Measurements from ENCODE around the gene ACVR1. TPM values are rescaled to one million over a fixed set of nuclear protein-coding genes. Genes with fewer than 3 reads are reported as not detected.

ACVR1 gene
- total and polyA plus RNA-seq, 2 experiments from 2014 or later: 8.9 to 21.5 TPM

DNA sequence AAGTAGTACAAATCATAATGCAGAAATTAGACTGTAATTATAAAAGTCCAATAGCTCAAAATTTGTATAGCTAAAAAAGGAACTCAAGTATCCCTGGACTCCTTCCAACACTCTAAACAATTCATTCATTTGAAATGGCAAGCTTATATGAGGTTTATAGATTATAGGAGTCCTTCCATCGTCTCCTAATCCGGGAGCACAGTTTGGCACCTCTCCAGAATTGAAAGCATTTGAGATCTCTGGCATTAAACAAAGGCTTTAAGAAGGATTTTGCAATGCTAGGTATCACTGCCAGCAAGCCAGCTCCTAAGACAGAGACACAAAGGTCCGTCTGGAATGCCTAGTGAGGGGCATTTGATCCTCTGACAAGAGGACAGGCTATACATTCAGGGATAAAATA is 90.9 kb downstream of the ACVR1 start:
- Mint-ChIP-seq H3K9me3 (no peaks in the 10 kb centered on the region), H3K36me3 (ENCODE audit: low read depth) (peaks cover 4% of the 10 kb centered on the region; the same call in 1 of the 3 replicates), H3K4me1 (peaks cover 55% of the 10 kb centered on the region), H3K4me3 (no peak overlapping the region), H3K27ac (no peak overlapping the region), H3K27me3 (ENCODE audit: insufficient read depth, low read depth, poor library complexity) (no peaks in the 10 kb centered on the region)
- Histone ChIP-seq H3K9me2 (ENCODE audit: insufficient read depth) (peaks cover 4% of the 10 kb centered on the region; the same call in 1 of the 2 replicates), H3K27me3 (ENCODE audit: insufficient read depth) (no peaks in the 10 kb centered on the region), H3F3A (replicated peaks; ENCODE audit: low read depth) (no peaks in the 10 kb centered on the region), H4K20me1 (replicated peaks; ENCODE audit: insufficient read depth) (no peaks in the 10 kb centered on the region; the same call in 1 of the 2 replicates), H2AFZ (no peak overlapping the region), H3K4me2 (peak overlapping the region; percentile 58; the same call in 1 of the 2 replicates), H3K4me3 (no peak overlapping the region), H3K36me3 (ENCODE audit: insufficient read depth) (no peaks in the 10 kb centered on the region), H3K4me1 (ENCODE audit: insufficient read depth) (peaks cover 54% of the 10 kb centered on the region), H3K79me2 (replicated peaks; ENCODE audit: insufficient read depth) (no peaks in the 10 kb centered on the region; the same call in 1 of the 2 replicates), H3K27ac (ENCODE audit: low read depth) (peak overlapping the region; percentile 57; the same call in 1 of the 2 replicates)
- ATAC-seq (no peak), DNase-seq (ENCODE audit: low spot score) (no peak)
- TF ChIP-seq ZNF114 (CRISPR knock-in tag; IDR thresholded peaks at IDR 0.05) (no peak), EZH2 (IDR thresholded peaks at IDR 0.05; ENCODE audit: low read depth, unreplicated experiment) (no peak), JUNB (IDR thresholded peaks at IDR 0.05; ENCODE audit: unreplicated experiment) (no peak), ZNF331 (CRISPR knock-in tag; IDR thresholded peaks at IDR 0.05; ENCODE audit: low read depth) (no peak), CREB1 (CRISPR knock-in tag; IDR thresholded peaks at IDR 0.05; ENCODE audit: low read depth) (no peak)
- TF ChIP-seq, protein P1, sequence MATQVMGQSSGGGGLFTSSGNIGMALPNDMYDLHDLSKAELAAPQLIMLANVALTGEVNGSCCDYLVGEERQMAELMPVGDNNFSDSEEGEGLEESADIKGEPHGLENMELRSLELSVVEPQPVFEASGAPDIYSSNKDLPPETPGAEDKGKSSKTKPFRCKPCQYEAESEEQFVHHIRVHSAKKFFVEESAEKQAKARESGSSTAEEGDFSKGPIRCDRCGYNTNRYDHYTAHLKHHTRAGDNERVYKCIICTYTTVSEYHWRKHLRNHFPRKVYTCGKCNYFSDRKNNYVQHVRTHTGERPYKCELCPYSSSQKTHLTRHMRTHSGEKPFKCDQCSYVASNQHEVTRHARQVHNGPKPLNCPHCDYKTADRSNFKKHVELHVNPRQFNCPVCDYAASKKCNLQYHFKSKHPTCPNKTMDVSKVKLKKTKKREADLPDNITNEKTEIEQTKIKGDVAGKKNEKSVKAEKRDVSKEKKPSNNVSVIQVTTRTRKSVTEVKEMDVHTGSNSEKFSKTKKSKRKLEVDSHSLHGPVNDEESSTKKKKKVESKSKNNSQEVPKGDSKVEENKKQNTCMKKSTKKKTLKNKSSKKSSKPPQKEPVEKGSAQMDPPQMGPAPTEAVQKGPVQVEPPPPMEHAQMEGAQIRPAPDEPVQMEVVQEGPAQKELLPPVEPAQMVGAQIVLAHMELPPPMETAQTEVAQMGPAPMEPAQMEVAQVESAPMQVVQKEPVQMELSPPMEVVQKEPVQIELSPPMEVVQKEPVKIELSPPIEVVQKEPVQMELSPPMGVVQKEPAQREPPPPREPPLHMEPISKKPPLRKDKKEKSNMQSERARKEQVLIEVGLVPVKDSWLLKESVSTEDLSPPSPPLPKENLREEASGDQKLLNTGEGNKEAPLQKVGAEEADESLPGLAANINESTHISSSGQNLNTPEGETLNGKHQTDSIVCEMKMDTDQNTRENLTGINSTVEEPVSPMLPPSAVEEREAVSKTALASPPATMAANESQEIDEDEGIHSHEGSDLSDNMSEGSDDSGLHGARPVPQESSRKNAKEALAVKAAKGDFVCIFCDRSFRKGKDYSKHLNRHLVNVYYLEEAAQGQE (IDR thresholded peaks at IDR 0.05; ENCODE audit: unreplicated experiment): no peak
- TF ChIP-seq, protein P2, sequence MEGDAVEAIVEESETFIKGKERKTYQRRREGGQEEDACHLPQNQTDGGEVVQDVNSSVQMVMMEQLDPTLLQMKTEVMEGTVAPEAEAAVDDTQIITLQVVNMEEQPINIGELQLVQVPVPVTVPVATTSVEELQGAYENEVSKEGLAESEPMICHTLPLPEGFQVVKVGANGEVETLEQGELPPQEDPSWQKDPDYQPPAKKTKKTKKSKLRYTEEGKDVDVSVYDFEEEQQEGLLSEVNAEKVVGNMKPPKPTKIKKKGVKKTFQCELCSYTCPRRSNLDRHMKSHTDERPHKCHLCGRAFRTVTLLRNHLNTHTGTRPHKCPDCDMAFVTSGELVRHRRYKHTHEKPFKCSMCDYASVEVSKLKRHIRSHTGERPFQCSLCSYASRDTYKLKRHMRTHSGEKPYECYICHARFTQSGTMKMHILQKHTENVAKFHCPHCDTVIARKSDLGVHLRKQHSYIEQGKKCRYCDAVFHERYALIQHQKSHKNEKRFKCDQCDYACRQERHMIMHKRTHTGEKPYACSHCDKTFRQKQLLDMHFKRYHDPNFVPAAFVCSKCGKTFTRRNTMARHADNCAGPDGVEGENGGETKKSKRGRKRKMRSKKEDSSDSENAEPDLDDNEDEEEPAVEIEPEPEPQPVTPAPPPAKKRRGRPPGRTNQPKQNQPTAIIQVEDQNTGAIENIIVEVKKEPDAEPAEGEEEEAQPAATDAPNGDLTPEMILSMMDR (conservative IDR thresholded peaks at IDR 0.05; ENCODE audit: low read depth in 2 of 2): no peak
- TF ChIP-seq, protein P3, sequence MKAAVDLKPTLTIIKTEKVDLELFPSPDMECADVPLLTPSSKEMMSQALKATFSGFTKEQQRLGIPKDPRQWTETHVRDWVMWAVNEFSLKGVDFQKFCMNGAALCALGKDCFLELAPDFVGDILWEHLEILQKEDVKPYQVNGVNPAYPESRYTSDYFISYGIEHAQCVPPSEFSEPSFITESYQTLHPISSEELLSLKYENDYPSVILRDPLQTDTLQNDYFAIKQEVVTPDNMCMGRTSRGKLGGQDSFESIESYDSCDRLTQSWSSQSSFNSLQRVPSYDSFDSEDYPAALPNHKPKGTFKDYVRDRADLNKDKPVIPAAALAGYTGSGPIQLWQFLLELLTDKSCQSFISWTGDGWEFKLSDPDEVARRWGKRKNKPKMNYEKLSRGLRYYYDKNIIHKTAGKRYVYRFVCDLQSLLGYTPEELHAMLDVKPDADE (IDR thresholded peaks at IDR 0.05): no peak

DNA sequence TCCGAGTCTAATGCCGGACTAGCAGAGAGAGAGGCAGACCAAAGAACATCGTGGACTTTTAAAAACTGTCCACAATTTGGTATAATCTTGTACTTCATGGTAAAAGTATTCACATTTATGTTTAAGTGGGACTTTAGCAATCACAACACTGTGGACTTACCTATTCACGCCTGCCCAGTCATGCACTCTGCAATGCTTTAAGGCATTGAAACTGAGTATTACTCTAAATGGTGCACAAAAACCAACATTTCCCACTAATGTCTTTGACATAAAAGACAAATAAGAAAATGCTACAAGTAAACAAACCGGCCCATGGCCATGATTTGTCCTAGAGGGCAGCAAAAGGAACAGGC is 91.3 kb downstream of the ACVR1 start:
- H3K27ac ChIP-seq (ENCODE audit: low read depth): peak overlapping the region; percentile 57; the same call in 1 of the 2 replicates
- H3F3A ChIP-seq (replicated peaks; ENCODE audit: low read depth): no peaks in the 10 kb centered on the region
- H3K4me2 ChIP-seq: peak overlapping the region; percentile 58
- DNase-seq (ENCODE audit: low spot score): no peak
- no peaks in the 10 kb centered on the region; the same call in 1 of the 2 replicates for H4K20me1 ChIP-seq (replicated peaks; ENCODE audit: insufficient read depth)
- no peaks in the 10 kb centered on the region; the same call in 1 of the 2 replicates for H3K79me2 ChIP-seq (replicated peaks; ENCODE audit: insufficient read depth)
- no peaks in the 10 kb centered on the region for H3K27me3 Mint-ChIP-seq (ENCODE audit: insufficient read depth, low read depth, poor library complexity)
- H3K36me3 Mint-ChIP-seq (ENCODE audit: low read depth): peaks cover 7% of the 10 kb centered on the region; the same call in 1 of the 3 replicates
- H3K36me3 ChIP-seq (ENCODE audit: insufficient read depth): no peaks in the 10 kb centered on the region
- H3K27me3 ChIP-seq (ENCODE audit: insufficient read depth): no peaks in the 10 kb centered on the region
- peaks cover 4% of the 10 kb centered on the region; the same call in 1 of the 2 replicates for H3K9me2 ChIP-seq (ENCODE audit: insufficient read depth)
- no peak overlapping the region for H2AFZ ChIP-seq
- peaks cover 54% of the 10 kb centered on the region for H3K4me1 ChIP-seq (ENCODE audit: insufficient read depth)
- peaks cover 55% of the 10 kb centered on the region for H3K4me1 Mint-ChIP-seq
- no peak overlapping the region for H3K4me3 Mint-ChIP-seq
- no peak for ATAC-seq
- no peaks in the 10 kb centered on the region for H3K9me3 Mint-ChIP-seq
- no peak overlapping the region for H3K4me3 ChIP-seq
- H3K27ac Mint-ChIP-seq: no peak overlapping the region
- no peak for TF ChIP-seq STAT1 (IDR thresholded peaks at IDR 0.05; ENCODE audit: unreplicated experiment)
- no peak for TF ChIP-seq CREB1 (CRISPR knock-in tag; IDR thresholded peaks at IDR 0.05; ENCODE audit: low read depth)
- TF ChIP-seq EZH2 (IDR thresholded peaks at IDR 0.05; ENCODE audit: low read depth, unreplicated experiment): no peak

Measured in GM23338 (cell line).